Measurements from ENCODE around the gene POU2AF1.

DNA sequence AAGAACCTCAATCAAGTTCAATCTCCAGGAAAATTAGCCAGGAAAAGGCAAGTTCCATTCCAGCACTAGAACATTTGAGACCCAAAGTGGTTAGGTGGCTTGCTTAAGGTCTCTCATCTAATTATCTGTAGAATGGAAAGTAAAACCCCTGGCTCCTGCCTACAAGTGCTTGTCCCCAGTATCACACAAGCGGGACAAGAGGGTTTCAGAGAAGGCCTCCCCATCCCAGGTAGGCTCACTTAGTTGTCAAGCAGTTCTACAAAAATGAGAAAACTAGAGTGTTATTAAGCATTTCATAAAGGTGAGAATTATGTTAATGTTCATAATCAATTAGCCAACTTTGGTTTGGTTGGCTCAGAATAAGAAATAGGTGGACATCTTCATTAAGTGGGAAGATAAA, 5.5 kb downstream of the POU2AF1 start:
- TF ChIP-seq FOXK2 (IDR thresholded peaks at IDR 0.05) (no peak), CTBP1 (IDR thresholded peaks at IDR 0.05; ENCODE audit: borderline replicate concordance) (no peak), FOXA1 (IDR thresholded peaks at IDR 0.05) (no peak), SUZ12 (IDR thresholded peaks at IDR 0.05) (no peak), FOXM1 (IDR thresholded peaks at IDR 0.05; ENCODE audit: borderline replicate concordance) (no peak), BHLHE40 (IDR thresholded peaks at IDR 0.05; ENCODE audit: borderline replicate concordance) (no peak), SP1 (IDR thresholded peaks at IDR 0.05) (no peak), ZNF384 (IDR thresholded peaks at IDR 0.05) (no peak), L3MBTL2 (conservative IDR thresholded peaks at IDR 0.05) (no peak), LEF1 (IDR thresholded peaks at IDR 0.05; ENCODE audit: borderline replicate concordance) (no peak), TARDBP (IDR thresholded peaks at IDR 0.05) (no peak)
- TF ChIP-seq, protein P1, sequence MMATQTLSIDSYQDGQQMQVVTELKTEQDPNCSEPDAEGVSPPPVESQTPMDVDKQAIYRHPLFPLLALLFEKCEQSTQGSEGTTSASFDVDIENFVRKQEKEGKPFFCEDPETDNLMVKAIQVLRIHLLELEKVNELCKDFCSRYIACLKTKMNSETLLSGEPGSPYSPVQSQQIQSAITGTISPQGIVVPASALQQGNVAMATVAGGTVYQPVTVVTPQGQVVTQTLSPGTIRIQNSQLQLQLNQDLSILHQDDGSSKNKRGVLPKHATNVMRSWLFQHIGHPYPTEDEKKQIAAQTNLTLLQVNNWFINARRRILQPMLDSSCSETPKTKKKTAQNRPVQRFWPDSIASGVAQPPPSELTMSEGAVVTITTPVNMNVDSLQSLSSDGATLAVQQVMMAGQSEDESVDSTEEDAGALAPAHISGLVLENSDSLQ (IDR thresholded peaks at IDR 0.05), result no peak

Data from HEK293T (cell line).